GM10847 (cell line): ENCODE results near the gene FCAMR.

Experiments used
- POLR2A ChIP-seq: IDR thresholded peaks from 2 replicates; pipeline ENCODE4 v1.6.1; 2011; ENCODE audit not compliant: insufficient read length; ENCODE audit errors: extremely low read depth

Gene FCAMR, protein sequence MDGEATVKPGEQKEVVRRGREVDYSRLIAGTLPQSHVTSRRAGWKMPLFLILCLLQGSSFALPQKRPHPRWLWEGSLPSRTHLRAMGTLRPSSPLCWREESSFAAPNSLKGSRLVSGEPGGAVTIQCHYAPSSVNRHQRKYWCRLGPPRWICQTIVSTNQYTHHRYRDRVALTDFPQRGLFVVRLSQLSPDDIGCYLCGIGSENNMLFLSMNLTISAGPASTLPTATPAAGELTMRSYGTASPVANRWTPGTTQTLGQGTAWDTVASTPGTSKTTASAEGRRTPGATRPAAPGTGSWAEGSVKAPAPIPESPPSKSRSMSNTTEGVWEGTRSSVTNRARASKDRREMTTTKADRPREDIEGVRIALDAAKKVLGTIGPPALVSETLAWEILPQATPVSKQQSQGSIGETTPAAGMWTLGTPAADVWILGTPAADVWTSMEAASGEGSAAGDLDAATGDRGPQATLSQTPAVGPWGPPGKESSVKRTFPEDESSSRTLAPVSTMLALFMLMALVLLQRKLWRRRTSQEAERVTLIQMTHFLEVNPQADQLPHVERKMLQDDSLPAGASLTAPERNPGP

DNA sequence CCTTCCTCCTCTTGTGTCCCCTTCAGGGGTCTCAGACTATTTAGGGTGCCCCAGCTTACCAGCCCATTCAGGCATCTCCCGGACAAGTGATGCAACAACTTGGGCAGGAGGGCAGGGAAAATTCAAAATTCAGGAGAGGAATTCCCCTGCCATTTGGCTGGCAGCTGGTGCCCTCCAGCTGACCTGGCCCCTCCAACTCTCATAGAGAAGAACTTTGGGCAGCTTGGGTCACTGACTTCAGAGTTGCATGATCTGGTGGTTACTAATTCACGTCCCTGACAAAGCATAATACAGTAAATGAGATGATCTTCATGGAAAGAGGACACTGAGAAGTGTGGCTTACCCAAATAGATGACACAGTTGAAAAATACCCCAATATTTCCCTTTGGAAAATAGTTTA lies at the start of gene FCAMR:
FCAMR (minus strand) TSS at position 15 of the 400 bp plus-strand sequence. CDS start 335 bp downstream, outside the sequence.
- TF ChIP-seq POLR2A, result no peak

GRCh38 chr1:207019661-207020060 lies 49.4 kb upstream of the FCAMR start:
- no peak for TF ChIP-seq POLR2A

DNA sequence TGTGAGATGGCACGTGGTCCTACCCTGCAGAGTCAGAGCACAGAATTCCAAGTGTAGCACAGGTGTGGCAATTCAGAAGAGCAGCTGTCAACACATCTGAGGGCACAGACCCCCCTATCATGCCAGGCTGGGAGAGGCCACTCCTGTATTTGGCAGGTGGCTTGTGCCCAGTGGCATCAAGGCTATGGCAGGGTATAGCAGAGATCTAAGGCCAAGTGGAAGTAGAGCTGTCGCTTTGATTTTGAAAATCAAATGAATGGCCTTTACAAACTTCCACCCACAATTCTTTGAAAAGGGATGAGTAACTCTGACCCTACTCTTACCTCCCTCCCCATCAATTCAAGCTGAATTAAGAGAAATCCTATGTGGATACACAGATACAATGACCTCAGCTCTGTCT lies 48.9 kb upstream of the FCAMR start:
- no peak for TF ChIP-seq POLR2A

GRCh38 chr1:207018707-207019106 lies 48.4 kb upstream of the FCAMR start:
- no peak for TF ChIP-seq POLR2A

DNA sequence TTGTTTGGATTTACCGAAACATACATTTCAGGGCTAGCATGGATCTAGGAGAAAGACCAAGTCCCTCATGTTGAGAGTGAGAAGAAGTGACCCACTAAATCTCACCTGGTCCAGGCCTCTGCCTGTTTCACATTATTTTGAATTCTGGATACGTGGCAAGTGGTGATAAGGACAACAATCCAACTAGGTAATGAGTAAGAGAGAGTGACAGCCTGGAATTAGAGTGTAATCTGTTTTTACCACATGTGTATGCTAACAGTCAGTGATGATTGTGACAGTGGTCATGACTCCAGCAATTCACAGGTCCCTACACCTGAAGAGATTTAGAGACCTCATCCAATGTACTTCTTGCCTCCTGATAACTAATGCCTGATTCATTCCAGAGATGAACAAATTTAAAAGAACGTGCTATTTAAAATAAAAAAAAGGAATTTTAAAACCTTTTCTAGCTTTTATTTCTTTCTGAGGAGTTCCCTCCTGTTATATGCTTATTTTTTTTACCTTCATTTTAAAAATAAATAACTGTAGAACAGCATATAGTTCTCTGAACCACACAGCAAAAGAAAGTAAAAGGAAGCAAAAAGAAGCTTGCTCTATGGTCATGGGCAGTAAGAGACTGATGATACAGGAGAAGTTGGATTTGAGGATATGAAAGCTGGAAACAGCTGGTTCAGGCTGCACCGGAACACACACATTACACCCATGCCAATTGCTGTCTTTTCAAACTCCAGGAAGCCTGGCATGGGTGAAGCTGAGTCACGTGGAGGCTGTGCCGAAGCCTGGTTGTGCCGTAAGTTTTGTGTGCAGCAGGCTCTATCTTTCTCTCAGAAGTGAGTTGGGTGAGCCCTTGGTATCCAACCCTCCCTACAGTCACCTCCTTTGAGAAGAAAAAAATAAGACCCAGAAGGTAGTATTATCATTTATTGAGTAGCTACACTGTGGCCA lies 47.6 kb upstream of the FCAMR start:
- TF ChIP-seq POLR2A, result no peak

DNA sequence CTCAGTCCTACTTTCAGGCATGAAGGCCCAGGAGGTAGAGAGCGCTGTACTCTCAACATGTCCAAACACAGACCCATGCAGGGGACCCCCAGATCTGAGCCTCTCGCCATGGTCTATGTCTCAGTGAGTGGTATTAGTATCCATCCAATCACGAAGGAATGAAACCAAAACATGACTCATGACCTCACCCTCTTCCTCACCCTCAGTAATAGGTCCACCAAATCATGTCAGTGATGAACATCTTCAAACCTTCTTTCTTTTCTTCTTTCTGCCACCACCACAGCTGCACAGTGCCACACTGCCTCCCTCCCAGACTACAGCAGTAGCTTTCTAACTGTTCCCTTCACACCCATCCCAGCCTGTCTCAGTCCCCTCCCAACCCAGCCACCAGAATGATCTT lies 45.5 kb upstream of the FCAMR start:
- no peak for TF ChIP-seq POLR2A

DNA sequence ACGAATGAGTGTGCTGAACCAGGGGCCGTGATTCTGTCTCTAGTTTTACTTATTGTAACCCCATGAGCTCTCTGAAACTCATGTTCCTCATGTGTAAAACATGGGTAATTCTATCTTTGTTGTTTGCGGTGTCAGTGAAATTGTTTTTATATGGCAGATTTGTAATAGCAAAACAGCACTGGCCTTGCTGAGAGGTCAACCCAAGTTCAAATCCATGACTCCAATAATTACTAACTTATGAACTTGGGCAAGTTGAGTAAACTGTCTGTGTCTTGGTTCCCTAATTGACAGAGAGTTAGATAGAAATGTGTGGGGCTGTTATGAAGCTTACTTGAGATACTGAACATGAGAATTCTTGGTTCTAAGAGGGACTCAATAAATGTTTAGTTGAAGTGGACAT lies 44.5 kb upstream of the FCAMR start:
- no peak for TF ChIP-seq POLR2A

- no peak for TF ChIP-seq POLR2A
Measured at GRCh38 chr1:207013321-207014085, 43.2 kb upstream of the FCAMR start.

GRCh38 chr1:207010726-207011125 lies 40.5 kb upstream of the FCAMR start:
- no peak for TF ChIP-seq POLR2A

DNA sequence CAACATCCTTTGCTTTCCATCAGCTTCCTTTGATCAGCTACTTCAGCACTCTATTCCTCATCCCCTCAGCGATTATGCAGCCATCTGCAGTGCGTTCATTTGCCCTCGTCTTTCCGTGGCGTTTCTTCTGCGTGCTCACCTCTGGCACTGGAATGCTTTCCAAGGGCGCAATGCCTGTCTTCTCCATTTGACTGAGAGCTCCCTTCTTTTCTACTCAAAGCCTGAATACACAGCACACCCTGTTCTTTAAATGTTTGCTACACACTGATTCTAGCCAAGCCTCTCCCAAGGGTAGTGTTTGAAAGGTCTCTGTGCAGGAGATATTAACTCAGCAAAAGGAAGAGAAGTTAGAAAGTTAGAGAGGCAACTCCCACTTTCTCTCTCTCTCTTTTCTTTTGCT lies 39.7 kb upstream of the FCAMR start:
- TF ChIP-seq POLR2A, result no peak

- no peak for TF ChIP-seq POLR2A
Measured at GRCh38 chr1:207009182-207009850, 39.1 kb upstream of the FCAMR start.

DNA sequence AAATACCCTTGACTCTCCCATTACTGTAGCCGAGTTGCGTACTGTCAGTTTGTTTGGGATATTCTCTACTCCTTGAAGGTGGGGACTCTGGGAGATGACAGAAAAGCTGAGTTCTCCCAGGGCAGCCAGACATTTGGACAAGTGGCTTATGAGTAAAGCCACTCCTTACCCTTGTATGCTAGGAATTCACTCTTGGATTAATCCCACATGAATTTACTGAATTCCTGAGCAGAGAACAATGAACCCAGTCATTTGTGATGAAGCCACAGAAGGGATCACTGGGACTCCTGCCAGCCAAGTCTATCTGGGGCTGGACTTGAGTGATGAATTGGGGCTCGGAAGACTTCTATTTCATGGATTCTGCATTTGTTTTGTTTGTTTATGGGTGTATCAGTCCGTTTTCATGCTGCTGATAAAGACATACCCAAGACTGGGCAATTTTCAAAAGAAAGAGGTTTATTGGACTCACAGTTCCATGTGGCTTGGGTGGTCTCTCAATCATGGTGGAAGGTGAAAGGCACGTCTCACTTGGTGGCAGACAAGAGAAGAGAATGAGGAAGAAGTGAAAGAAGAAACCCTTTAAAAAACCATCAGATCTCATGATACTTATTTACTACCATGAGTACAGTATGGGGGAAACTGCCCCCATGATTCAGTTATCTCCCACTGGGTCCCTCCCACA lies 37.2 kb upstream of the FCAMR start:
- TF ChIP-seq POLR2A, result no peak

- TF ChIP-seq POLR2A, result no peak
Measured at GRCh38 chr1:207006914-207007313, 36.7 kb upstream of the FCAMR start.

DNA sequence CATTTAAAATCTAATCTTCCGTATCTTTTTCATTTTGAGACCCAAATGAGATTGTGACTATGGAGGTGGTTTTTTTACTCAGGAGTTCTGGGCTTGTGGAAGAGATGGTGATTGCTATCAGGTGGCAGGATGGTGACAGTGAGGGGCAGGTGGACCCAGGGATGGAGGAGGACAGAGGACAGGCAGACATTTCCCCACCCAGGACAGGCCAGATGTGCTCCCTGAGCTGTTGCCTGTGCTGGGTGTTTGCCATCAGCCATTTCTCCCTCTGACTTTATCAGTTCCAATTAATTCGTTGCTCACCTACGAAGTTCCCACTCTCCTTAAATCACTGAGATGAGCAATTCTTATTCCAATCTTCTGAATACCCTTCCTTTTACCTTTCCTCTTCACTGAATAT lies 35.8 kb upstream of the FCAMR start:
- TF ChIP-seq POLR2A, result no peak
